PC-9 (cell line): Measurements from ENCODE around the gene USP2. TPM values are rescaled to one million over a fixed set of nuclear protein-coding genes. Genes with fewer than 3 reads are reported as not detected.
A peak's percentile ranks its signal among the peaks of the same experiment; 100 is the strongest.

Experiments
- BruUV-seq: library from RNA; stranded (reverse); fragments of 400-500 nt; replicated peaks from 2 replicates; lab custom pipeline; 2021; lab: Mats Ljungman, UMichigan
- CTCF ChIA-PET: fragments of 300-600 bp; sonication (Branson Sonifier 250); formaldehyde crosslinking; loops from one replicate; lab custom pipeline; 2022; ENCODE audit warnings: antibody characterized with exemption; lab: Charles Lee
- POLR2A ChIA-PET: fragments of 300-600 bp; sonication (Branson Sonifier 250); formaldehyde crosslinking; loops from one replicate; lab custom pipeline; 2022; ENCODE audit warnings: antibody characterized with exemption; ENCODE audit not compliant: unreplicated experiment; lab: Charles Lee
- DNase-seq, 2 experiments: peaks; one replicate each; pipeline versions ENCODE4 v3.0.0 to v3.0.0-alpha.2; 2015 to 2022; ENCODE audit warnings: mixed read lengths in 1 of 2
- H2AFZ ChIP-seq: fragments of 200-600 bp; sonication (generic); 2 replicates; pipeline ENCODE4 v1.8.1; 2017; ENCODE audit warnings: antibody characterized with exemption
- H3F3A ChIP-seq: fragments of 200-600 bp; sonication (generic); 2 replicates; pipeline ENCODE4 v1.8.1; 2017; ENCODE audit warnings: antibody characterized with exemption, mild to moderate bottlenecking, low read depth; ENCODE audit not compliant: insufficient read depth
- H3K27ac ChIP-seq: fragments of 200-600 bp; sonication (generic); 2 replicates; pipeline ENCODE4 v1.6.1; 2016; ENCODE audit warnings: mixed run types
- H3K27me3 ChIP-seq: fragments of 200-600 bp; sonication (generic); 2 replicates; pipeline ENCODE4 v1.6.1; 2016; ENCODE audit warnings: low read depth, mixed run types; ENCODE audit not compliant: insufficient read depth
- H3K36me3 ChIP-seq: fragments of 200-600 bp; sonication (generic); 2 replicates; pipeline ENCODE4 v1.6.1; 2016; ENCODE audit warnings: low read depth, mixed run types
- H3K4me1 ChIP-seq: fragments of 200-600 bp; sonication (generic); replicated peaks from 2 replicates; pipeline ENCODE4 v1.6.1; 2016; ENCODE audit warnings: mixed run types; ENCODE audit not compliant: insufficient read depth
- H3K4me2 ChIP-seq: fragments of 200-600 bp; sonication (generic); 2 replicates; pipeline ENCODE4 v1.6.1; 2017; ENCODE audit warnings: mixed run types
- H3K4me3 ChIP-seq: fragments of 200-600 bp; sonication (generic); 2 replicates; pipeline ENCODE4 v1.6.1; 2016; ENCODE audit warnings: mixed run types
- H3K79me2 ChIP-seq: fragments of 200-600 bp; sonication (generic); 2 replicates; pipeline ENCODE4 v1.6.1; 2017; ENCODE audit warnings: low read depth, mixed run types
- H3K9me2 ChIP-seq: fragments of 200-600 bp; sonication (generic); 2 replicates; pipeline ENCODE4 v1.8.1; 2017; ENCODE audit warnings: mild to moderate bottlenecking; ENCODE audit not compliant: insufficient read depth
- H3K9me3 ChIP-seq: fragments of 200-600 bp; sonication (generic); 2 replicates; pipeline ENCODE4 v1.8.1; 2016; ENCODE audit warnings: low read depth; ENCODE audit not compliant: insufficient read depth
- H4K20me1 ChIP-seq: fragments of 200-600 bp; sonication (generic); 2 replicates; pipeline ENCODE4 v1.8.1; 2017; ENCODE audit not compliant: insufficient read depth
- EZH2 ChIP-seq: fragments of 200-600 bp; sonication (generic); IDR thresholded peaks from 2 replicates; pipeline ENCODE4 v1.8.0; 2017; ENCODE audit warnings: antibody characterized with exemption, low read depth
- intact Hi-C: fragments of 100-400 bp; cut with micrococcal nuclease; formaldehyde crosslinking; loops from one replicate; pipeline ENCODE4 v1.10.0; 2022; ENCODE audit not compliant: unreplicated experiment
- total RNA-seq: library from RNA; stranded (reverse); gene quantifications from 2 replicates; pipeline ENCODE4 v1.2.3, GENCODE V29; 2021
- TF ChIP-seq, protein P1 (sequence below): fragments of 200-600 bp; sonication (generic); conservative IDR thresholded peaks from 2 replicates; pipeline ENCODE4 v1.6.1; 2017; ENCODE audit warnings: mixed run types, antibody characterized with exemption, mild to moderate bottlenecking, moderate library complexity

Gene USP2
- total RNA-seq, 1 experiment from 2014 or later, result 2.1 TPM

DNA sequence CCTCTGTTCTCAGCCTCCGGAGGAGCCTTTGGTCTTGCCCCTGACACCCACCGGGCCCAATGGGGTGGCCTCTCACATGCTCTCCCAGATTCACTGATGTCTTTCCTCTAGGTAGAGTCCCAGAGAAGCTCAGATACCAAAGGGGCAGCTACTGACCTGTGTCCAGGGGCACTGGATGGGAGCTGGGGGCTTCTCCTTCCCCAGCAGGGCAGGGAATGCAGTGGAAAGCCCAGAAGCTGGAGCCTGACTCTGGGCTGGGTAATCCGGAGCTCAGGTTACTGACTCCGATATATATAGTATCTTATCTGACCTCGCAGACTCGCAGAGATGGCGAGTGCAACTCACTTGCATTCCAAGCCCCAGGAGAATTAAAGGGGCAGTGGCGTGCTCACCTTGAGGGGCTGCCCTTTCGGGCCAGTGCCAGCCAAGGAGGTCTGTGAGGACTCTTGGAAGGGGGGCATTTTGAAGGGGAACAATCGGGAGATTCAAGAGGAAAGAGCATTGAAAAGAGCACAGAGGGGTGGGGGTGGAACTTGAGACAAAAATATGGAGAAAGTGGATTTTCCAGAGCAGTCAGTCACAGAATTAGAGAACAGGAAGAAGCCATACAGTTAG, 2.5 kb downstream of the USP2 start:
- DNase-seq, result no peak
- H3K4me1 ChIP-seq, result peaks cover 37% of the 10 kb centered on the region
- H3F3A ChIP-seq, result peaks cover 4% of the 10 kb centered on the region; the same call in 1 of the 2 replicates
- no peaks in the 10 kb centered on the region for H3K36me3 ChIP-seq
- no peak overlapping the region for H3K27ac ChIP-seq
- peak overlapping the region; percentile 14; the same call in 1 of the 2 replicates for H3K4me2 ChIP-seq
- H4K20me1 ChIP-seq, result no peaks in the 10 kb centered on the region
- no TSS peak for BruUV-seq
- TF ChIP-seq EZH2, result no peak
- TF ChIP-seq, protein P1, sequence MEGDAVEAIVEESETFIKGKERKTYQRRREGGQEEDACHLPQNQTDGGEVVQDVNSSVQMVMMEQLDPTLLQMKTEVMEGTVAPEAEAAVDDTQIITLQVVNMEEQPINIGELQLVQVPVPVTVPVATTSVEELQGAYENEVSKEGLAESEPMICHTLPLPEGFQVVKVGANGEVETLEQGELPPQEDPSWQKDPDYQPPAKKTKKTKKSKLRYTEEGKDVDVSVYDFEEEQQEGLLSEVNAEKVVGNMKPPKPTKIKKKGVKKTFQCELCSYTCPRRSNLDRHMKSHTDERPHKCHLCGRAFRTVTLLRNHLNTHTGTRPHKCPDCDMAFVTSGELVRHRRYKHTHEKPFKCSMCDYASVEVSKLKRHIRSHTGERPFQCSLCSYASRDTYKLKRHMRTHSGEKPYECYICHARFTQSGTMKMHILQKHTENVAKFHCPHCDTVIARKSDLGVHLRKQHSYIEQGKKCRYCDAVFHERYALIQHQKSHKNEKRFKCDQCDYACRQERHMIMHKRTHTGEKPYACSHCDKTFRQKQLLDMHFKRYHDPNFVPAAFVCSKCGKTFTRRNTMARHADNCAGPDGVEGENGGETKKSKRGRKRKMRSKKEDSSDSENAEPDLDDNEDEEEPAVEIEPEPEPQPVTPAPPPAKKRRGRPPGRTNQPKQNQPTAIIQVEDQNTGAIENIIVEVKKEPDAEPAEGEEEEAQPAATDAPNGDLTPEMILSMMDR, result no peak
- H3K79me2 ChIP-seq, result no peaks in the 10 kb centered on the region
- intact Hi-C loops, result no loop called here
- no peak overlapping the region for H3K4me3 ChIP-seq
- no peak overlapping the region for H2AFZ ChIP-seq
- ChIA-PET POLR2A (interaction anchor here (0.6 kb wide), 1 partner anchor 41 kb away, joined by 56 read pairs; no protein-coding TSS in a partner anchor), CTCF (interaction anchor here (0.6 to 2.1 kb wide), 3 partner anchors 24 to 93 kb away, joined by 3 to 6 read pairs (median 4); no protein-coding TSS in a partner anchor)
- H3K27me3 ChIP-seq, result no peaks in the 10 kb centered on the region
- H3K9me2 ChIP-seq, result no peaks in the 10 kb centered on the region
- H3K9me3 ChIP-seq, result no peaks in the 10 kb centered on the region

DNA sequence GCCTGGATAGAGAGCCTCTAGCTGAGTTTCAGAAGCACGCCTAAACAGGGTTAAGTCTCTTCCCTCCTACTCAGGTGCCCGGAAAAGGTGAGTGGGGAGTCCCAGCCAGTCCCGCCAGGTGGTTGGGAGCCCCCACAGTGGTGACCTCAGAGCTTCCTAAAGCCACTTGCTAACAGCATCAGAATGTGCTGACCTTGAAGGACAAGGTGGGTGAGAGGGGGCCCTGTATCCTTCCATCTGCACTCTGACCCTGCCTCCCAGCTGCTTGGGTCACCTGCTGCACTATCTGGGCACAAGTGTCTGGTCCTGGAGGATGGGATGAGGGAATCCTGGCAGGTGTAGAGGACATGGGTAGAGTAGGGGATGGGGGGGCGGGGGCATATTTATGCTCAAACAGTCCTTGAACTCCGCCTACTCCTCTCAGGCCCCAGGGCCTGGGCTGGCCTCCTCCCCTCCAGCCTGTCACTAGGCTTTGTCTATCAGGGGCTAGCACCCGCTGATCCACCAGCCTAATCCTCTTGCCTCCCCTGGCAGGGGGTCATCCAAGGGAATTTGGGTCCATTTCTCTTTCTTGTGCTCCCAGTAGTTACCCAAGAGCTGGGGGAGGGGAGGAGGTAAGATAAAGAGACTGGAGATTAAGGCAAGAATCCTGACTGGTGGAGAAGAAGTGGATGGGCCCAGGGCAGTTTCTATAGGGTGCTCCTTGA, 3.4 kb downstream of the USP2 start:
- no TSS peak for BruUV-seq
- H3K4me3 ChIP-seq, result no peak overlapping the region
- H3K36me3 ChIP-seq, result no peaks in the 10 kb centered on the region
- H3K27me3 ChIP-seq, result no peaks in the 10 kb centered on the region
- peak overlapping the region; percentile 47 for H3K4me2 ChIP-seq
- H3F3A ChIP-seq, result peaks cover 4% of the 10 kb centered on the region; the same call in 1 of the 2 replicates
- no peak overlapping the region for H2AFZ ChIP-seq
- CTCF ChIA-PET, result interaction anchor here (0.6 to 2.1 kb wide), 3 partner anchors 18 to 94 kb away, joined by 3 to 6 read pairs (median 5); no protein-coding TSS in a partner anchor
- no peak for DNase-seq
- intact Hi-C loops, result no loop called here
- H4K20me1 ChIP-seq, result no peaks in the 10 kb centered on the region
- no peaks in the 10 kb centered on the region for H3K9me2 ChIP-seq
- H3K9me3 ChIP-seq, result no peaks in the 10 kb centered on the region
- peaks cover 37% of the 10 kb centered on the region for H3K4me1 ChIP-seq
- no peaks in the 10 kb centered on the region for H3K79me2 ChIP-seq
- no peak for TF ChIP-seq EZH2
- TF ChIP-seq, protein P1, result no peak
- H3K27ac ChIP-seq, result no peak overlapping the region
- POLR2A ChIA-PET, result interaction anchor here (0.7 kb wide), 1 partner anchor 529 kb away, joined by 4 read pairs; no protein-coding TSS in a partner anchor

DNA sequence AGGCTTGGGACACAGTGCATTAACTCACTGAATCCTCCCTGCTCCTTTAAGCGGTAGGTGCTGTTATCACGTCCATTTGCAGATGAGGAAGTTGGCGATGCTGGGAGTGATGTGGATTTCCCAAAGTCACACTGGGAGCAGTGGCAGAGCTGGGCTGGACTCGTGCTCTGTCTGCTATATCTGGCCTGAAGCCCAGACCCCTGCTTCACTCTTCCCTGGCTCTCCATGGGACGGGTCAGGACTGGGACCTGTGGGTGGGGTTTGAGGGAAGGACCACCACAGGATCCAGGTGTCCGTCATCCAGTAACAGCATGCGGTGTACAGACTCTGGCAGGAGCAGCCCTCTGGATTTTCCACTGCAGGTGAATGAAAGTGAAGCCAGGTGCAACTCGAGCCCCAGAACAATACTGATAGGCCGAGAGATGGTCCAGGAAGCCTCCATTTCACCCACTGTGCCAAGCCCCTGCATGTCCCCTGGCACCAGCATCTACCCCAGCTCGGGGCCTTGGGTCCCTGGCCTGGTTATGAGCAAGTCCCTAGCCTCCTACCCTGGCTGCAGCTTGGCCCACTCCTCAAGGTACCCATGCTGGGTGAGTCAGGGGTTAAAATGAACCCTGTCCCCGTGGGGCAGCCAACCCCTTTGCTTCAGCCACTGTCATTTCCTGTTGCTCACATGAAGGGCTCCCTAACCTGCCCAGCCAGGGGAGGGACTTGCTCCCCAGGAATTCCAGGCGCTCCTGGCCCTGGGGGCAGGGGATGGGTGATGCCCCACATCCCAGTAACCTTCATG, 4.2 kb downstream of the USP2 start:
- ChIA-PET CTCF (interaction anchor here (0.6 to 2.1 kb wide), 3 partner anchors 21 to 98 kb away, joined by 3 to 8 read pairs (median 6); no protein-coding TSS in a partner anchor), POLR2A (interaction anchor here (0.7 kb wide), 1 partner anchor 530 kb away, joined by 4 read pairs; no protein-coding TSS in a partner anchor)
- no peaks in the 10 kb centered on the region for H3K36me3 ChIP-seq
- peaks cover 4% of the 10 kb centered on the region; the same call in 1 of the 2 replicates for H3F3A ChIP-seq
- no peaks in the 10 kb centered on the region for H3K27me3 ChIP-seq
- H3K9me3 ChIP-seq, result no peaks in the 10 kb centered on the region
- TF ChIP-seq, protein P1, result no peak
- no peak for TF ChIP-seq EZH2
- no peak overlapping the region for H3K4me3 ChIP-seq
- no peaks in the 10 kb centered on the region for H3K79me2 ChIP-seq
- peak overlapping the region; percentile 47 for H3K4me2 ChIP-seq
- DNase-seq, result peak; percentile 69 to 73
- intact Hi-C loops, result no loop called here
- no peak overlapping the region for H3K27ac ChIP-seq
- no TSS peak for BruUV-seq
- no peaks in the 10 kb centered on the region for H3K9me2 ChIP-seq
- no peak overlapping the region for H2AFZ ChIP-seq
- peaks cover 35% of the 10 kb centered on the region for H3K4me1 ChIP-seq
- no peaks in the 10 kb centered on the region for H4K20me1 ChIP-seq
